Left colon (tissue), 2 donors: ENCODE results near the gene RFX5. TPM values are rescaled to one million over a fixed set of nuclear protein-coding genes. Genes with fewer than 3 reads are reported as not detected.

Source experiments
- ATAC-seq: fragments of 200-7000 bp; cut with Tn5 transposase; one replicate; pipeline ENCODE4 v1.9.1; 2020; ENCODE audit warnings: mild to moderate bottlenecking, moderate library complexity
- DNase-seq, 2 donors: peaks; one replicate each; pipeline ENCODE4 v3.0.0-alpha.2; 2020
- intact Hi-C, 2 donors: fragments of 100-400 bp; cut with DNase I in 1 of 2; cut with micrococcal nuclease in 1 of 2; formaldehyde crosslinking; loops; one replicate each; pipeline versions ENCODE4 v1.11.2 to v1.14.0; 2022; cut with DNase I, micrococcal nuclease
- total RNA-seq, 2 donors: library from RNA; stranded (reverse); fragmentation: NEBNext Ultra II Directional; extraction: Animal tissue kit (Norgen Biotek cat#: 25700); gene quantifications; one replicate each; pipeline ENCODE4 v1.2.1, GENCODE V29; 2021
- donor health status: DM: no; HTN: no; CAD: no.
- donor health status: DM: yes; HTN: yes; CAD: no.

RFX5 gene
- total RNA-seq, 2 donors from 2014 or later: 20.7 to 20.9 TPM

DNA sequence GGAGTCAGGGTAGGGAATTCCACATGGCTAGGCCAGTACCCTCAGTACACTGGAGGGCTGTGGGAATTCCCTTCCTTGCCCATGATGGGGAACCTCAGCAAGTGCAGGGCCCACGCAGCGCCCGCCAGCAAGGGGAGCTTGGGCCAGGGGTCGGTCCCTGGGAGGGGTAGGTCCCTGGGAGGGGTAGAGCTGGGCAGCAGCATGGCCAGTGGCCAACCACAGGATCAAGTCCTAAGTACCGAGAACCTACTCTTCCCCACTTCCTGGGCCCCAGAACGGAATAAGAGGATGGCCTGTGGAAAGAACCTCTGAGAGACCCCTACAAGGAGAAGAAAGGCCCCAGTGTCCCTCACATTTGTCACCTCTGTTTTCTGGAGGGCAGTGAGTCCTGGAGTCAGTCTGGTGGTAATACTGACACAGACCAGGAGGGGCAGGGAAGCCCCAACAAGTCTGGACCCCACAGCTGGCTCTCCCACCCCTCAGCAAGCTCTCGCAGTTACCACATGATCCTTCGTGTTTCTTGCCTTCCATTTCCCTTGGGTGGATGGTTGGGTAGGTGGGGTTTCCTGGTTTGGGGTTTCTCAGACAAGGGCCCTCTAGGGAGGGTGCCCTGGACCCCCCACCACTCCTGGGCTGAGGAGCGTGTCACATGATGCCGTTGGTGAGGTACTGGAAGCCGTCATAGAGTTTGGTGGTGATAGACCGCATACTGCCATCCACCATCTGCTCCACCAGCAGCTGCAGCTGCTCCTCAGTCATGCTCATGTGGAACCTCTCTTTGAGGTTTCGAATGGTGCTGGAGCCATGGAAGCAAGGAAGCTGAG lies 54.6 kb downstream of the RFX5 start:
- ATAC-seq (peak; percentile 4), DNase-seq (no peak)
- intact Hi-C loops: no loop called here

GRCh38 chr1:151290709-151291303 lies 56.2 kb downstream of the RFX5 start:
- peak; percentile 6 for ATAC-seq
- DNase-seq: no peak
- intact Hi-C loops: no loop called here

Other genes with a start within 250 kb of the RFX5 start
- gene SEMA6C, start 200.6 kb downstream of the RFX5 start, total RNA-seq: 1 to 10 TPM; 2.7 to 2.8 TPM
- gene TNFAIP8L2, start 190.6 kb downstream of the RFX5 start, total RNA-seq: 1 to 10 TPM in 1 of 2 donors, under 1 TPM in 1; 0.40 to 2.8 TPM
- 1 to 10 TPM; 6.8 to 9.2 TPM for gene LYSMD1, start 181.3 kb downstream of the RFX5 start, total RNA-seq
- gene SCNM1, start 181.1 kb downstream of the RFX5 start, total RNA-seq: 10 to 100 TPM; 22.6 to 26.2 TPM
- 1 to 10 TPM; 1.2 to 1.6 TPM for gene TMOD4, start 171.3 kb downstream of the RFX5 start, total RNA-seq
- 10 to 100 TPM; 34.4 TPM for gene VPS72, start 157.1 kb downstream of the RFX5 start, total RNA-seq
- 10 to 100 TPM; 36.2 to 49.3 TPM for gene PIP5K1A, start 148.7 kb downstream of the RFX5 start, total RNA-seq
- gene PSMD4, start 92.5 kb downstream of the RFX5 start, total RNA-seq: 100 to 1,000 TPM; 103 to 105 TPM
- gene ZNF687, start 65.0 kb downstream of the RFX5 start, total RNA-seq: 10 to 100 TPM; 22.0 to 27.7 TPM
- 10 to 100 TPM; 56.7 to 58.3 TPM for gene PI4KB, start 19.8 kb downstream of the RFX5 start, total RNA-seq
- 1,000 to 10,000 TPM; 1,259 to 2,164 TPM for gene SELENBP1, start 25.5 kb upstream of the RFX5 start, total RNA-seq
- 100 to 1,000 TPM; 155 to 175 TPM for gene PSMB4, start 52.3 kb upstream of the RFX5 start, total RNA-seq
- 10 to 100 TPM; 55.4 to 70.9 TPM for gene POGZ, start 112.2 kb upstream of the RFX5 start, total RNA-seq
- 100 to 1,000 TPM; 182 to 188 TPM for gene CGN, start 164.1 kb upstream of the RFX5 start, total RNA-seq
- 10 to 100 TPM; 19.7 to 30.2 TPM for gene TUFT1, start 193.1 kb upstream of the RFX5 start, total RNA-seq